Measurements from ENCODE around the gene TAPBP.
"Not testable (repeated sequence)": the region's sequence is repeated elsewhere in the genome, so short reads cannot be mapped to it uniquely, and the experiment has no call there.

Gene TAPBP

GRCh38 chr6:33313709-33314514 lies at the start of gene TAPBP:
TSS of gene TAPBP (minus strand) at chr6:33314078. CDS start at chr6:33314041, 37 bp downstream.
- peak; percentile 75 to 90 for DNase-seq

- DNase-seq, result not testable (repeated sequence)
Observed at GRCh38 chr6:33363486-33363885, 49.6 kb upstream of the TAPBP start.

- no peak for DNase-seq
Observed at GRCh38 chr6:33359331-33359730, 45.5 kb upstream of the TAPBP start.

- not testable (repeated sequence) for DNase-seq
Observed at GRCh38 chr6:33357160-33357871, 43.4 kb upstream of the TAPBP start.

- DNase-seq, result no peak
Observed at GRCh38 chr6:33356295-33356694, 42.4 kb upstream of the TAPBP start.

- not testable (repeated sequence) for DNase-seq
Observed at GRCh38 chr6:33355860-33356259, 42.0 kb upstream of the TAPBP start.

GRCh38 chr6:33347816-33348215 lies 33.9 kb upstream of the TAPBP start:
- no peak for DNase-seq

GRCh38 chr6:33346972-33347371 lies 33.1 kb upstream of the TAPBP start:
- DNase-seq, result not testable (repeated sequence)

GRCh38 chr6:33344701-33345697 lies 31.1 kb upstream of the TAPBP start:
- DNase-seq, result peak; percentile 42 to 65

GRCh38 chr6:33343953-33344611 lies 30.2 kb upstream of the TAPBP start:
- peak in 1 of 2 experiments; percentile 61 for DNase-seq

GRCh38 chr6:33343606-33343952 lies 29.7 kb upstream of the TAPBP start:
- DNase-seq, result not testable (repeated sequence)

- no peak for DNase-seq
Observed at GRCh38 chr6:33339193-33339592, 25.3 kb upstream of the TAPBP start.

- DNase-seq, result no peak
Observed at GRCh38 chr6:33336495-33336894, 22.6 kb upstream of the TAPBP start.

- DNase-seq, result no peak
Observed at GRCh38 chr6:33335916-33336315, 22.0 kb upstream of the TAPBP start.

- no peak for DNase-seq
Observed at GRCh38 chr6:33333666-33334065, 19.8 kb upstream of the TAPBP start.

- no peak for DNase-seq
Observed at GRCh38 chr6:33330736-33331135, 16.9 kb upstream of the TAPBP start.

- DNase-seq, result no peak
Observed at GRCh38 chr6:33329058-33329457, 15.2 kb upstream of the TAPBP start.

GRCh38 chr6:33324125-33324524 lies 10.2 kb upstream of the TAPBP start:
- DNase-seq, result no peak

GRCh38 chr6:33323623-33323948 lies 9.7 kb upstream of the TAPBP start:
- DNase-seq, result no peak

- no peak for DNase-seq
Observed at GRCh38 chr6:33321227-33321626, 7.3 kb upstream of the TAPBP start.

- DNase-seq, result no peak
Observed at GRCh38 chr6:33320315-33321181, 6.7 kb upstream of the TAPBP start.

- no peak for DNase-seq
Observed at GRCh38 chr6:33319939-33320314, 6.0 kb upstream of the TAPBP start.
